NOMO-1 treated with dmso at 0.1 percent for 144 hours (cell line): Measurements from ENCODE around the gene FBXO38.
"Not testable (repeated sequence)": the region's sequence is repeated elsewhere in the genome, so short reads cannot be mapped to it uniquely, and the experiment has no call there.

Experiments
- DNase-seq: peaks from one replicate; lab custom pipeline; 2025; ENCODE audit not compliant: unreplicated experiment; lab: John Stamatoyannopoulos, UW

Gene FBXO38

GRCh38 chr5:148468746-148469145 lies 85.0 kb downstream of the FBXO38 start:
- DNase-seq, result not testable (repeated sequence)

GRCh38 chr5:148469501-148469935 lies 85.8 kb downstream of the FBXO38 start:
- DNase-seq, result no peak

GRCh38 chr5:148471379-148471778 lies 87.6 kb downstream of the FBXO38 start:
- no peak for DNase-seq

GRCh38 chr5:148474025-148474511 lies 90.3 kb downstream of the FBXO38 start:
- no peak for DNase-seq

GRCh38 chr5:148476302-148476701 lies 92.5 kb downstream of the FBXO38 start:
- DNase-seq, result no peak

- DNase-seq, result no peak
Measured at GRCh38 chr5:148477429-148477828, 93.7 kb downstream of the FBXO38 start.

- DNase-seq, result no peak
Measured at GRCh38 chr5:148482196-148482595, 98.4 kb downstream of the FBXO38 start.

- peak; percentile 10 for DNase-seq
Measured at GRCh38 chr5:148482697-148483462, 99.1 kb downstream of the FBXO38 start.

- no peak for DNase-seq
Measured at GRCh38 chr5:148483750-148484149, 100.0 kb downstream of the FBXO38 start.

- no peak for DNase-seq
Measured at GRCh38 chr5:148484651-148485050, 100.9 kb downstream of the FBXO38 start.

- no peak for DNase-seq
Measured at GRCh38 chr5:148486456-148486855, 102.7 kb downstream of the FBXO38 start.

GRCh38 chr5:148488757-148489156 lies 105.0 kb downstream of the FBXO38 start:
- no peak for DNase-seq

GRCh38 chr5:148491015-148491792 lies 107.4 kb downstream of the FBXO38 start:
- no peak for DNase-seq

GRCh38 chr5:148491793-148492184 lies 108.0 kb downstream of the FBXO38 start:
- no peak for DNase-seq

GRCh38 chr5:148492351-148492750 lies 108.6 kb downstream of the FBXO38 start:
- DNase-seq, result no peak
